NCI-H524 treated with DMSO at 0.1 percent for 48 hours (cell line): ENCODE measurements around the gene FBN3.

Experiments used
- DNase-seq: peaks from one replicate; lab custom pipeline; 2025; lab: John Stamatoyannopoulos, UW

The FBN3 gene

GRCh38 chr19:8089664-8090601 lies 59.5 kb downstream of the FBN3 start:
- DNase-seq, result no peak

GRCh38 chr19:8088752-8089663 lies 60.4 kb downstream of the FBN3 start:
- no peak for DNase-seq

GRCh38 chr19:8087876-8088275 lies 61.5 kb downstream of the FBN3 start:
- no peak for DNase-seq

GRCh38 chr19:8086849-8087248 lies 62.5 kb downstream of the FBN3 start:
- DNase-seq, result no peak

GRCh38 chr19:8085598-8086408 lies 63.6 kb downstream of the FBN3 start:
- DNase-seq, result no peak

GRCh38 chr19:8084152-8084551 lies 65.2 kb downstream of the FBN3 start:
- no peak for DNase-seq

- DNase-seq, result no peak
Measured at GRCh38 chr19:8083141-8083540, 66.3 kb downstream of the FBN3 start.

GRCh38 chr19:8081569-8082550 lies 67.5 kb downstream of the FBN3 start:
- no peak for DNase-seq

- no peak for DNase-seq
Measured at GRCh38 chr19:8080832-8081231, 68.6 kb downstream of the FBN3 start.

GRCh38 chr19:8079988-8080387 lies 69.4 kb downstream of the FBN3 start:
- no peak for DNase-seq

GRCh38 chr19:8075158-8076074 lies 74.0 kb downstream of the FBN3 start:
- DNase-seq, result no peak

- no peak for DNase-seq
Measured at GRCh38 chr19:8074501-8074900, 74.9 kb downstream of the FBN3 start.

GRCh38 chr19:8071912-8072311 lies 77.5 kb downstream of the FBN3 start:
- no peak for DNase-seq

GRCh38 chr19:8069096-8069973 lies 80.1 kb downstream of the FBN3 start:
- no peak for DNase-seq

GRCh38 chr19:8065875-8066261 lies 83.5 kb downstream of the FBN3 start:
- DNase-seq, result no peak

GRCh38 chr19:8064911-8065874 lies 84.2 kb downstream of the FBN3 start:
- DNase-seq, result no peak

- DNase-seq, result no peak
Measured at GRCh38 chr19:8057545-8058270, 91.7 kb downstream of the FBN3 start.
